Erythroblast (primary cell): Measurements from ENCODE around the gene NOL12.

Experiments used
- GATA1 ChIP-seq: IDR thresholded peaks from 2 replicates; pipeline ENCODE4 v1.6.1; 2011; ENCODE audit warnings: low read depth, mild to moderate bottlenecking, control low read depth, low read length, moderate library complexity
- POLR2A ChIP-seq: IDR thresholded peaks from 2 replicates; pipeline ENCODE4 v1.6.1; 2011; ENCODE audit warnings: mild to moderate bottlenecking, low read length

DNA sequence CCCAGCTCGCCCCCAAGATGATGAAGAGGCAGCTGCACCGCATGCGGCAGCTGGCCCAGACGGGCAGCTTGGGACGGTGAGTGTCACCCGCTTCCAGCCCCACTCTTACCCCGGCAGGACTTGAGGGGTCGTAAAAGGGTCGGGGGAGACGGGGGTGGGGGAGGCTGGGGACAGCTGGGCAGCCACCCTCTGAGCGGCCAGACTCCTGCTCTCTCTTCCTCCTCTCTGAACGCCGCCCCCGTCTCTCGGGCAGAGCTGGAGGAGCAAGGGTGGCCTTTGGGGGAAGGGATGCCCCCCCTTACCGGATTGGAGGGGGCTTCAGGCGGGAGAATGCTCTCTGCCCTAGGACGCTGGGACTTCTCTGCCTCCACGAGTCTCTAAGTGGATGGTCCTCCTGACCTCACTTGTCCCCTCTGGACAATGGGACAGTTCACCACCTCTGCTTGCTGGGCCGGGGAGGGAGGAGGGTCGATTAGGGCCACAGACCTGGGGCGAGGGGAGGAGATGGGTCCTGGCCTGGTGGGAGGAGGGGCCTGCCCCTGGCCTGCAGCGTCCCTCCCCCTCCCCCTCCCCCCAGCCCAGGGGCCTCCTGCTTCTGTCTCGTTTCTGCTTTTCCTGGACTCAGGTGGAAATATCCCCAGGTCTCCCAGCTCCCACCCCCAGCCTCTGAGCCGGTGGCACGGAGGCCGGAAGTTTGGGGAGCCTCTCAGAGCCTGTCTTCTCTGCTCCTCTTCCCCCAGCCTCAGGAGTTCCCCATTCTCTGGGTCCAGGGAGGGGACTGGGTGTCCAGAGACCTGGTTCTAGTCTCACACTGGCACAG is 46.2 kb upstream of the NOL12 start:
- TF ChIP-seq POLR2A: no peak
- no peak for TF ChIP-seq GATA1
